HepG2 (cell line): ENCODE data around the gene CCDC116. TPM values are rescaled to one million over a fixed set of nuclear protein-coding genes. Genes with fewer than 3 reads are reported as not detected.

Source experiments
- ATAC-seq: fragments of 200-7000 bp; cut with Tn5 transposase; 3 replicates; pipeline ENCODE4 v1.9.1; 2020; ENCODE audit warnings: mild to moderate bottlenecking, moderate library complexity
- BruUV-seq: library from RNA; stranded (reverse); fragments of 400-500 nt; replicated peaks from 2 replicates; lab custom pipeline; 2021; lab: Mats Ljungman, UMichigan
- CTCF ChIA-PET: fragments of 300-600 bp; formaldehyde crosslinking; extraction: SDS; loops from one replicate; lab custom pipeline; 2021; ENCODE audit warnings: low total read pairs, inconsistent platforms, low intra/inter-chr PET ratio; lab: Yijun Ruan, JAX
- POLR2A ChIA-PET: fragments of 350-600 bp; sonication (Branson Sonifier 250); formaldehyde crosslinking; loops from one replicate; lab custom pipeline; 2020; ENCODE audit warnings: antibody characterized with exemption, inconsistent platforms; lab: Yijun Ruan, JAX
- DNase-seq: peaks from one replicate; pipeline ENCODE4 v3.0.0-alpha.2; 2015; ENCODE audit warnings: low spot score
- FAIRE-seq: peaks from 3 replicates; lab custom pipeline; 2011; peaks lifted over from hg19 to GRCh38; lab: Jason Lieb, UNC
- H2AFZ ChIP-seq: one replicate; pipeline ENCODE4 v1.6.1; 2011; ENCODE audit warnings: low read length, inconsistent platforms
- H3K27ac ChIP-seq: fragments of 300-600 bp; 3 replicates; pipeline ENCODE4 v1.8.0; 2011; ENCODE audit warnings: mixed run types, mild to moderate bottlenecking, mixed read lengths, low read length, inconsistent platforms; ENCODE audit not compliant: insufficient read depth; ENCODE audit errors: extremely low read length
- H3K27me3 ChIP-seq, 2 experiments: fragments of 200-600 bp in 1 of 2; 2 replicates in 1 of 2; 3 replicates in 1 of 2; pipeline versions ENCODE4 v1.6.0 to v1.8.0; 2011; ENCODE audit warnings: low read length in 2 of 2, mild to moderate bottlenecking in 2 of 2, moderate library complexity in 2 of 2, inconsistent platforms in 1 of 2; ENCODE audit not compliant: insufficient read depth in 2 of 2, control insufficient read depth in 1 of 2
- H3K36me3 ChIP-seq, 2 experiments: fragments of 200-600 bp in 1 of 2; replicated peaks in 1 of 2; 2 replicates in 1 of 2; 3 replicates in 1 of 2; pipeline versions ENCODE4 v1.5.1 to v1.8.0; 2011; ENCODE audit warnings: low read length in 2 of 2, inconsistent platforms in 1 of 2; ENCODE audit not compliant: insufficient read depth in 2 of 2, control insufficient read depth in 1 of 2
- H3K4me1 ChIP-seq: 2 replicates; pipeline ENCODE4 v1.5.1; 2012; ENCODE audit warnings: low read length, inconsistent platforms; ENCODE audit not compliant: insufficient read depth
- H3K4me2 ChIP-seq: 2 replicates; pipeline ENCODE4 v1.6.0; 2011; ENCODE audit warnings: low read depth, low read length, inconsistent platforms
- H3K4me3 ChIP-seq, 3 experiments: fragments of 200-600 bp in 1 of 3; sonication (generic), shearing (Covaris generic) in 1 of 3; replicated peaks in 1 of 3; 2 replicates each; pipeline ENCODE4 v1.5.1; 2011 to 2016; ENCODE audit warnings: low read length in 3 of 3, inconsistent platforms in 2 of 3, low read depth in 2 of 3, mild to moderate bottlenecking in 2 of 3, control low read depth in 1 of 3, mixed read lengths in 1 of 3; ENCODE audit not compliant: insufficient read depth in 1 of 3
- H3K79me2 ChIP-seq: one replicate; pipeline ENCODE4 v1.6.1; 2011; ENCODE audit warnings: low read length, inconsistent platforms; ENCODE audit not compliant: insufficient read depth
- H3K9ac ChIP-seq: 2 replicates; pipeline ENCODE4 v1.6.0; 2011; ENCODE audit warnings: mild to moderate bottlenecking, low read depth, low read length, inconsistent platforms; ENCODE audit not compliant: insufficient read depth
- H3K9me3 ChIP-seq: 2 replicates; pipeline ENCODE4 v1.5.1; 2012; ENCODE audit warnings: mild to moderate bottlenecking, low read length
- H4K20me1 ChIP-seq: 2 replicates; pipeline ENCODE4 v1.6.0; 2011; ENCODE audit warnings: inconsistent platforms, mild to moderate bottlenecking, low read length, moderate library complexity; ENCODE audit not compliant: insufficient read depth
- CERS6 ChIP-seq: sonication (generic); formaldehyde crosslinking; IDR thresholded peaks from 2 replicates; pipeline ENCODE4 v1.5.0; 2020; ENCODE audit warnings: missing genetic modification reagents
- DZIP1 ChIP-seq: sonication (generic); formaldehyde crosslinking; IDR thresholded peaks from 2 replicates; pipeline ENCODE4 v1.5.0; 2020; ENCODE audit warnings: mild to moderate bottlenecking, missing genetic modification reagents
- EEA1 ChIP-seq: sonication (generic); formaldehyde crosslinking; IDR thresholded peaks from 2 replicates; pipeline ENCODE4 v1.5.1; 2020; ENCODE audit warnings: mild to moderate bottlenecking, missing genetic modification reagents, borderline replicate concordance
- FOXA3 ChIP-seq: IDR thresholded peaks from 2 replicates; pipeline ENCODE4 v1.6.1; 2016; ENCODE audit warnings: missing genetic modification reagents, missing compliant biosample characterization
- GABPA ChIP-seq, 2 experiments: IDR thresholded peaks; 2 replicates each; pipeline ENCODE4 v1.6.1; 2011 to 2016; ENCODE audit warnings: low read depth in 2 of 2, low read length in 1 of 2, missing biosample characterization in 1 of 2, missing genetic modification characterization in 1 of 2
- HMG20A ChIP-seq: IDR thresholded peaks from 2 replicates; pipeline ENCODE4 v1.6.1; 2016; ENCODE audit warnings: borderline replicate concordance
- PPARG ChIP-seq: conservative IDR thresholded peaks from 2 replicates; pipeline ENCODE4 v1.6.1; 2016; ENCODE audit warnings: missing biosample characterization, missing genetic modification reagents
- SP4 ChIP-seq: sonication (generic); formaldehyde crosslinking; IDR thresholded peaks from 2 replicates; pipeline ENCODE4 v1.8.1; 2023; ENCODE audit warnings: mild to moderate bottlenecking, missing genetic modification reagents
- TSC22D2 ChIP-seq: sonication (generic); formaldehyde crosslinking; IDR thresholded peaks from 2 replicates; pipeline ENCODE4 v1.5.1; 2020; ENCODE audit warnings: missing genetic modification reagents, mild to moderate bottlenecking, borderline replicate concordance
- ZFP82 ChIP-seq: sonication (generic); formaldehyde crosslinking; IDR thresholded peaks from 2 replicates; pipeline ENCODE4 v1.5.1; 2020; ENCODE audit warnings: mild to moderate bottlenecking, missing genetic modification reagents, borderline replicate concordance
- ZSCAN30 ChIP-seq: sonication (generic); formaldehyde crosslinking; IDR thresholded peaks from 2 replicates; pipeline ENCODE4 v1.5.0; 2020; ENCODE audit warnings: mild to moderate bottlenecking, missing genetic modification reagents
- WGBS: methylation state at CpG from one replicate; pipeline ENCODE4 v1.1.6; 2017; ENCODE audit warnings: low lambda C conversion rate; 5-methylcytosine and 5-hydroxymethylcytosine counted together
- in situ Hi-C: cut with HindIII; loops from 2 replicates; pipeline ENCODE4 v1.10.0; 2017; ENCODE audit warnings: low pct_unique_long_range_greater_than_20kb; ENCODE audit not compliant: extremely low pct_ligation_motif_present
- intact Hi-C: fragments of 100-400 bp; cut with micrococcal nuclease; formaldehyde crosslinking; loops from one replicate; pipeline ENCODE4 v1.10.0; 2022; ENCODE audit not compliant: unreplicated experiment
- polyA plus RNA-seq, 8 experiments: library from polyadenylated mRNA; depleted of rRNA in 3 of 8; stranded (reverse) in 7 of 8; unstranded in 1 of 8; fragments of >200 nt; fragmentation: Illumina TruSeq in 4 of 8; extraction: Trizol in 4 of 8; gene quantifications; 2 replicates each; pipeline versions ENCODE4 v1.2.1 to v1.2.3, GENCODE V29; 2011 to 2016; ENCODE audit warnings: low read depth in 4 of 8, missing spikeins in 1 of 8, mixed read lengths in 1 of 8; ENCODE audit not compliant: insufficient read depth in 1 of 8
- total RNA-seq, 5 experiments: library from RNA; depleted of rRNA; stranded (reverse); fragments of >200 nt; fragmentation: Illumina TruSeq; extraction: Trizol; gene quantifications; 2 replicates each; pipeline ENCODE4 v1.2.3, GENCODE V29; 2016; ENCODE audit warnings: low read depth in 1 of 5

The CCDC116 gene
- total and polyA plus RNA-seq, 2 of the 13 experiments (the other 11 are each of a cell fraction or from before 2014, with no cell fraction given), result 0.15 to 0.33 TPM

GRCh38 chr22:21663738-21664137 is 31.2 kb downstream of the CCDC116 start:
- BruUV-seq, result no TSS peak
- Histone ChIP-seq H3K9me3 (no peaks in the 10 kb centered on the region), H3K79me2 (peaks cover 12% of the 10 kb centered on the region), H3K27ac (no peak overlapping the region), H2AFZ (no peak overlapping the region), H4K20me1 (no peaks in the 10 kb centered on the region)
- CTCF ChIA-PET, result no interaction called here
- ATAC-seq, result no peak
- no peak for FAIRE-seq
- TF ChIP-seq TSC22D2 (CRISPR knock-in tag) (no peak), FOXA3 (CRISPR knock-in tag) (no peak)
- TF ChIP-seq, all 625 proteins: peak for 0
- intact Hi-C loops, result no loop called here
- POLR2A ChIA-PET, result no interaction called here
- no peaks in the 10 kb centered on the region for H3K36me3 ChIP-seq
- peaks cover 18% of the 10 kb centered on the region for H3K4me1 ChIP-seq
- H3K9ac ChIP-seq, result no peak overlapping the region
- in situ Hi-C loops, result loop anchor here (10.0 kb wide), 1 partner anchor 51 kb away; no protein-coding TSS in a partner anchor
- no peaks in the 10 kb centered on the region for H3K27me3 ChIP-seq
- no peak overlapping the region for H3K4me2 ChIP-seq
- no peak overlapping the region for H3K4me3 ChIP-seq
- 82% methylated on average over 2 of the region's 2 CpGs for WGBS
- no peak for DNase-seq

GRCh38 chr22:21665047-21665851 is 32.7 kb downstream of the CCDC116 start:
- Histone ChIP-seq H3K36me3 (peaks cover 0 to 5% of the 10 kb centered on the region in 2 experiments; a peak in 3 of 5 replicates), H3K27me3 (no peaks in the 10 kb centered on the region), H2AFZ (no peak overlapping the region), H3K9ac (peak overlapping the region; percentile 89), H4K20me1 (no peaks in the 10 kb centered on the region; the same call in 1 of the 2 replicates), H3K4me3 (peak overlapping the region; percentile 70 to 92 (median 87)), H3K9me3 (no peaks in the 10 kb centered on the region), H3K27ac (peak overlapping the region; percentile 99), H3K4me1 (peaks cover 16% of the 10 kb centered on the region), H3K79me2 (peaks cover 12% of the 10 kb centered on the region), H3K4me2 (peak overlapping the region; percentile 88)
- in situ Hi-C loops, result loop anchor here (10.0 kb wide), 1 partner anchor 50 kb away; no protein-coding TSS in a partner anchor
- 69% methylated on average over 25 of the region's 26 CpGs for WGBS
- no peak for DNase-seq
- no peak for ATAC-seq
- intact Hi-C loops, result no loop called here
- BruUV-seq, result no TSS peak
- no peak for FAIRE-seq
- ChIA-PET CTCF (no interaction called here), POLR2A (interaction anchor here (0.9 to 4.1 kb wide), 16 partner anchors 10 to 202 kb away, joined by 3 to 27 read pairs (median 6); partner anchors contain the start of genes CCDC116, MAPK1 and SDF2L1)
- TF ChIP-seq GABPA (IDR thresholded peaks at IDR 0.05; ENCODE audit: low read depth, low read length), result no peak
- TF ChIP-seq GABPA (CRISPR knock-in tag; IDR thresholded peaks at IDR 0.05; ENCODE audit: low read depth), result no peak
- TF ChIP-seq ZFP82 (CRISPR knock-in tag), result 0 out of 2 replicates have a peak, but pooled peaks have one; percentile 2
- no peak for TF ChIP-seq PPARG (CRISPR knock-in tag)
- no peak for TF ChIP-seq CERS6
- no peak for TF ChIP-seq EEA1 (CRISPR knock-in tag)
- TF ChIP-seq SP4 (CRISPR knock-in tag), result 0 out of 2 replicates have a peak, but pooled peaks have one; percentile 17
- no peak for TF ChIP-seq ZSCAN30 (CRISPR knock-in tag)
- TF ChIP-seq DZIP1, result no peak
- no peak for TF ChIP-seq HMG20A (CRISPR knock-in tag)
